ENCODE measurements around the gene PUDP.
A peak's percentile ranks its signal among the peaks of the same experiment; 100 is the strongest.

The PUDP gene

GRCh38 chrX:7083468-7084396, 64.2 kb downstream of the PUDP start:
- H3K4me3 ChIP-seq (ENCODE audit: control insufficient read depth, low read depth, low read length) = no peak overlapping the region
- peak; percentile 84 for DNase-seq (ENCODE audit: low read depth)
- TF ChIP-seq CTCF (IDR thresholded peaks at IDR 0.05; ENCODE audit: control insufficient read depth, insufficient read depth, low read depth, low read length, missing control alignments) = no peak

GRCh38 chrX:7083021-7083420, 64.9 kb downstream of the PUDP start:
- no peak overlapping the region for H3K4me3 ChIP-seq (ENCODE audit: control insufficient read depth, low read depth, low read length)
- no peak for TF ChIP-seq CTCF (IDR thresholded peaks at IDR 0.05; ENCODE audit: control insufficient read depth, insufficient read depth, low read depth, low read length, missing control alignments)
- no peak for DNase-seq (ENCODE audit: low read depth)

GRCh38 chrX:7082556-7082955, 65.4 kb downstream of the PUDP start:
- TF ChIP-seq CTCF (IDR thresholded peaks at IDR 0.05; ENCODE audit: control insufficient read depth, insufficient read depth, low read depth, low read length, missing control alignments) = no peak
- no peak overlapping the region for H3K4me3 ChIP-seq (ENCODE audit: control insufficient read depth, low read depth, low read length)
- DNase-seq (ENCODE audit: low read depth) = no peak

GRCh38 chrX:7077241-7078230, 70.4 kb downstream of the PUDP start:
- no peak for TF ChIP-seq CTCF (IDR thresholded peaks at IDR 0.05; ENCODE audit: control insufficient read depth, insufficient read depth, low read depth, low read length, missing control alignments)
- H3K4me3 ChIP-seq (ENCODE audit: control insufficient read depth, low read depth, low read length) = no peak overlapping the region
- no peak for DNase-seq (ENCODE audit: low read depth)

DNA sequence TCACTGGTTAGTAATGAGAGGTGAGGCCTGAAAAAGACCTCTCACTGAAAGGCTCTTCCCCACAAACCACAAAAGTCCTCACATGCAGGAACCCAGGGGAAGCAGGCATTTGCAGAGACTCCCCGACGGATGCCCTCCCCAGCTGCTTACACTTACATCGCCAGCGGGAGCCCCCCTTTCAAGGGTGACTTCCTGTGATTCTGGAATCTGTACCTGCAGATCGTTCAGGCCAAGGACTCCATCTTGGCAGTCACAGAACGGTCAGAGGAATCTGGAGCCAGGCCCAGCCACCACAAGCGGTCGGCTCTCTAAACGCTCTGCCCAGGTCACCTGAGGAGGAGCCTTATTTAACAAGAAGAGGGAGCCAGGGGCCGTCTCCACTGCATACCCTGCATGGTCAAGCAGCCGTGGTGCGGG, 71.7 kb downstream of the PUDP start:
- no peak for DNase-seq (ENCODE audit: low read depth)
- no peak overlapping the region for H3K4me3 ChIP-seq (ENCODE audit: control insufficient read depth, low read depth, low read length)
- no peak for TF ChIP-seq CTCF (IDR thresholded peaks at IDR 0.05; ENCODE audit: control insufficient read depth, insufficient read depth, low read depth, low read length, missing control alignments)

- no peak for DNase-seq (ENCODE audit: low read depth)
- no peak overlapping the region for H3K4me3 ChIP-seq (ENCODE audit: control insufficient read depth, low read depth, low read length)
- TF ChIP-seq CTCF (IDR thresholded peaks at IDR 0.05; ENCODE audit: control insufficient read depth, insufficient read depth, low read depth, low read length, missing control alignments) = no peak
These were observed 73.1 kb downstream of the PUDP start for GRCh38 chrX:7074908-7075204.
